ENCODE measurements around the gene CARNS1. TPM values are rescaled to one million over a fixed set of nuclear protein-coding genes. Genes with fewer than 3 reads are reported as not detected.

CARNS1 gene
- polyA plus RNA-seq, 12 donors = 23.9 to 76.7 (median 53.6) TPM; not detected in 1

DNA sequence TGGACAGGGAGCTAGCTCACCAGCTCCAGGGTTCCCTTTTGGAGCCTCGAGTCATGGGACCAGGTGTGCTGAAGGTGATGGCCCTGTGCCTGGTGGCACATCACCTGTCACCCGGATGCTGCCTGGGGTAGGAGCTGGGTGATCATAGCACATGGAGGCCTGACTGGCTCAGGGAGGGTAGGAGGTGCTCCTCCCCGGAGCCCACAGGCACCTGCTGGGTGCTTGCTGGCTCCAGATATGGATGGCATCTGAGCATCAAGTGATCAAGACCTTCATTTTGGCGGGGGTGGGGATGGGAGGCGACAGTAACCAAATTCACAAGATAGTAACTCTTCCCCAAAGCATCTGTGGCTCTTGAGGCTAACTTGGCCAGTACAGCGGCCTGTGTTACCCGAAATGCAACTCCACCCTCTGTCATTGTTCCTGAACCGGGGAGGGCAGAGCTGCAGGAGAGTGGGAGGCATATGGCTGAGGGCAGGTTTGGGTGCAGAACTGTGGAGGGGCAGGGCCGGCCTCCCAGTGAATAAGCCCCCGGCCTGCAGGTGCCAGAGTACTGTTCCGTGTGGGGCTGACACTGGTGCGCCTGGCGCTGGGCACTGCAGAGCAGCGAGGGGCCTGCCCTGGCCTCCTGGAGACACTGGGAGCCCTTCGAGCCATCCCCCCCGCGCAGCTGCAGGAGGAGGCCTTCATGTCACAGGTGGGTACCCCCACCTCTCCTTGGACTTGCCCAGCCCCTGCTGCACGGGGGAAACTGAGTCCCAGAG, 6.9 kb upstream of the CARNS1 start:
- DNase-seq = no peak

DNA sequence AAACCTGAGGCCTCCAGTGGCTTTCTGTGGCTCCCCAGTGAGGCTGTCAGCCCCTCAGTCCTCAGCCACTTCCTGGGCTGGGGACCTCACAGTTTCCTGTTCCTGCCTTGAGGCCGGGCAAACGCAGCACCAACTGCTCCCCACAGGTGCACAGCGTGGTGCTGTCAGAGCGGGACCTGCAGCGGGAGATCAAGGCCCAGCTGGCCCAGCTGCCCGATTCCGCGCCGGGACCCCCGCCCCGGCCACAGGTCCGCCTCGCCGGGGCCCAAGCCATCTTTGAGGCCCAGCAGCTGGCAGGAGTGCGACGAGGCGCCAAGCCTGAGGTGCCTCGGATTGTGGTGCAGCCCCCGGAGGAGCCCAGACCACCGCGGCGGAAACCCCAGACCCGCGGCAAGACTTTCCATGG, 6.2 kb upstream of the CARNS1 start:
- DNase-seq = no peak

DNA sequence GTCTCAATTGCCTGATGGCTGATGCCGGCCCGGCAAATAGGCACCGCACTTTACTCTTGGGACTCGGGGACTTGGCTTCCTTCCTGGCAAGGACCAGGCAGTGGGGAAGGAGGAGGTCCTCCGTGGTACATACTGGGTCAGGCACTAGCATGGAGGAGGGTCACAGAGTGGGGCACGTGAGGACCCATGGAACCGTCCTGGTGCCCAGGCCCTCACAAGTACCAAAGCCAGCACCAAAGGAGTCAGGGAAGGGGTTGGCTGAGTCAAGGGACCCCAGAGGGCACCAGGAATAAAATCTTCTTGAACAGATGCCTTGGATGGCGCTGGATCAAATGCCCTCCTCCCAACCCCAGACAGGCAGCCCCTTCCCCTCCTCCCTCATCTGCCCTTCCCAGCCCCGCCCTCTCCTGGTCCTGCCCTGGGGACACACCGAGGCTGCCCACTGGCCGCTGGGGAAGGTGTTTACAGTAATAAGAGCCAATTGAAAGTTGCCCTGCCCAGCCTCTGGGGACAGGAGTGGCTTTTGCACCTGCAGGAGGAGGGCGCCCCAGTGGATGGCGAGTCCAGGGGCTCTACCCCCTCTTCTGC, 5.6 kb upstream of the CARNS1 start:
- no peak for DNase-seq

DNA sequence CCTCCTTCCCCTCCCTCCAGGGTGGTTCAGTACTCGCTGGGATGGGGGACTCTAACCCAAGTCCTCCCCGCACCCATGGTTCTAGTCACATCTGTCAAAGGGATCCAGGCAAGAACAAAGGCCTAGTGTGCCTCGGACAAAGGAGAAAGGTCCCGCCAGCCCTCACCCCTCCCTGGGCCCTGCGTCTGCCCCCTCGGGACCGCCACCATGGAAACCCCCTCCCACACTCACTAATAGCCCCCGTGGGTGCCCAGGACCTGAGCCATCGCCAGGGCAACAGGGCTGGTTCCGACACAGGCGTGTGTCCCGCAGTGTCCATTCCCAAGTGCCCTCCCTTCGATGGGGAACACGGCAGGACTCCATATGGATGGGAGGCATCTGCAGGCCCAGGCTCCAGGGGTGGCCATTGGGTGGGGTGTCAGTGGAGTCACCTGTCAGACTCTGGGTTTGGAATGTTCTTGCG, 5.1 kb upstream of the CARNS1 start:
- no peak for DNase-seq

DNA sequence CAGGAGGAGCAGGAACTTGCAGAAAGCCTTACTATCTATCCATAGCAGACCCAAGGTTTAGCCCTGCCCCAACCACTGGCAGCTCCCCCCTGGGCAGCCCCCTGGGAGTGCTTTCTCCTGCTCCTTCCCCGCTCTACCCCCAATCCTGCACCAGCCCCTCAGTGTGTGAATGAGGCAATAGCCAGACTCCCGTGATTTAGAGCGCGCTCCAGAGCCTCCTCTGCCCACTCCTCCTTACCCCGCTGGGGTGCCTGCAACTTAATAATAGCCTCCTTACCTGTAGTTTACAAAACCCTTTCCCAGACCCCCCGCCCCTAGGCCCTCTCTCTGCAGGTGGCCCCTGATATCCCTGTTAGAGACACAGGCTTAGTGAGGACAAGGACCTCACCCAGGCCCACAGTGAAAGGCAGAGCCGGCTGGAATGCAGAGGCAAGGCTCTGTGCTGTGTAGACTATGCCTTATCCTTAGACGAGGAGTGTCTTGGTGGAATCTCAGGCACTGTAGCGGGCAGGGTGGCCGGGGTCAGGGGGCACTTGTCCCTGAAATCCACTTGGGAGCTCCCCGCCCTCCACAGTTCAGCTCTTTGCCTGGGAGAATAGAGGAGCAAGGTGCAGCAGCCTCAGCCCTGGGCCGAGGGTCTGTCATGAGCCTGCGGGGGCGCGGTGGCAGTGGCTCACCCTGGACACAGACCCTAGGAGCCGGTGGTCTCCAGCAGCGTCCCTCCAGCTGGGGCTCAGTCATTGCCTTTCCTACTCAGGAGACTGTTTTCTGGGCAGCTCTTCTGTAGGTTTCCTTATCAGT, 4.3 kb upstream of the CARNS1 start:
- DNase-seq = no peak

DNA sequence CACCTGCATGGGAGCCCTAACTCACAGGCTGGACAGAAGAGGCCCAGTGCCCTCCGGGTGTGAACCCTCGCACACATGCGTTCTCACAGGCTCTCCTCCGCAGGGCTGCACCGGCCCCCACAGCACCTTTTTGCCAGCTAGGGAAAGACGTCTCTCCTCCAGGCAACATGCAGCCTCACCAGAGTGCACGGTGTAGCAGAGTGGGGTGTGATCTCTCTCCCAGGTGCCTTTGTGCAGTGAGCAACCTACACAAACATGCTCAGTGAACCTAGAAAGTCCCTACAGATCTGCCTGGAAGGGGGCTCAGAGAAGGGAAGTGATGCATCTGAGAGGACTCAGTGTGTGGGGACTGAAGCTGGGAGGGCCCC, 3.7 kb upstream of the CARNS1 start:
- no peak for DNase-seq

DNA sequence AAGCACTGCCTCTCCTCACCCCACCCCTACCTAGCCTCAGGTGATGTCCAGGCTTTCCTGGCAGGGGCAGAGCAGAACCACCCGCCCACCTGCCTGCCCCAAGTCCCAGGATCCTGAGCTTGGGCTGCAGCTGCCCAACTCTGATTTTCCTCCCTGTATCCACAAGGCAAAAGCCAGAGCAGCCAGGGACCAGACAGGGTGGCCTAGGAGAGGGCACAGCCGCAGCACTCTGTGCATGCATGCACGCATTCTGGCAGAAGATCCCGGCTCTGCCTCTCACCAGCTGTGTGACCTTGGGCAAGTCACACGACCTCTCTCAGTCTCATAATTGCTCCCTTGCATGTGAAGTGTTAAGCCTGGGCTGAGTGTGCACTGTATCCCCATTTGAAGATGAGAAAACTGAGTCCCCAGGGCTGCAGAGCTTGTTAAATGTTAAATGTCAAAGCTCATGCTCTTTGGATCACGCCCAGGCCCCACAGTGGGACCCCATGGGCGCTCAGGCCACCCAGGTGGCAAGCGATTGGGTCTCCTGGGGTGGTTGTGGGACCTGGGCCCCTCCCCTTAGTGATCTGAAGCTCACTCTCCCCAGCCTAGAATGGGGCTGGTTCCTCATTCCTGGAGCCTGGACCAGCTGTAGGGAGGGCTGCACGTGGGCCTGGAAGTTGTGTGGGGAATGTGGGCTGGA, 2.8 kb upstream of the CARNS1 start:
- no peak for DNase-seq

DNA sequence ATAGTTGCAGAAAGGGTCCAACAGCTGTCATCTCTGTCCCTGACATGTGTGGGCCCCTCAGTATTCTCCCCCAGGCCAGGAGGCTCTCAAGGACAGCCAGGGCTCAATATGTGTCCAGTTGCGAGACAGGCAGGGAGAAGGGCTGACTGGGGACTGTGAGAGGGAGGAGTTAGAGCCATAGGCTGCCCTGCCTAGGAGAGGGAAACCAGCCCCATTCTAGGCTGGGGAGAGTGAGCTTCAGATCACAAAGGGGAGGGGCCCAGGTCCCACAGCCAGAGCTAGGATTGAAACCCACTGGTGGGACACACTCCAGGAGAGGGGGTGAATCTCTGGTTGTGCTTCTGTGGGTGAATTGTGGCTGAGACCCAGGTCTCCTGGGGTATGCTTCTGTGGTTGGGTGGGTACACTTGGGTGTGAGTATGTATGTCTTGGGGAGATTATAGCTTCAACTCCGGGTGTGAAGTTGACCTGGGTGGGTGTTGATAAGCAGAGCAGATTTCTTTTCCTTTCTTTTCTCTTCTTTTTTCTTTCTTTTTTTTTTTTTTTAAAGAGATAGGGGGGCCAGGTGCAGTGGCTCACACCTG, 2.1 kb upstream of the CARNS1 start:
- DNase-seq = no peak

DNA sequence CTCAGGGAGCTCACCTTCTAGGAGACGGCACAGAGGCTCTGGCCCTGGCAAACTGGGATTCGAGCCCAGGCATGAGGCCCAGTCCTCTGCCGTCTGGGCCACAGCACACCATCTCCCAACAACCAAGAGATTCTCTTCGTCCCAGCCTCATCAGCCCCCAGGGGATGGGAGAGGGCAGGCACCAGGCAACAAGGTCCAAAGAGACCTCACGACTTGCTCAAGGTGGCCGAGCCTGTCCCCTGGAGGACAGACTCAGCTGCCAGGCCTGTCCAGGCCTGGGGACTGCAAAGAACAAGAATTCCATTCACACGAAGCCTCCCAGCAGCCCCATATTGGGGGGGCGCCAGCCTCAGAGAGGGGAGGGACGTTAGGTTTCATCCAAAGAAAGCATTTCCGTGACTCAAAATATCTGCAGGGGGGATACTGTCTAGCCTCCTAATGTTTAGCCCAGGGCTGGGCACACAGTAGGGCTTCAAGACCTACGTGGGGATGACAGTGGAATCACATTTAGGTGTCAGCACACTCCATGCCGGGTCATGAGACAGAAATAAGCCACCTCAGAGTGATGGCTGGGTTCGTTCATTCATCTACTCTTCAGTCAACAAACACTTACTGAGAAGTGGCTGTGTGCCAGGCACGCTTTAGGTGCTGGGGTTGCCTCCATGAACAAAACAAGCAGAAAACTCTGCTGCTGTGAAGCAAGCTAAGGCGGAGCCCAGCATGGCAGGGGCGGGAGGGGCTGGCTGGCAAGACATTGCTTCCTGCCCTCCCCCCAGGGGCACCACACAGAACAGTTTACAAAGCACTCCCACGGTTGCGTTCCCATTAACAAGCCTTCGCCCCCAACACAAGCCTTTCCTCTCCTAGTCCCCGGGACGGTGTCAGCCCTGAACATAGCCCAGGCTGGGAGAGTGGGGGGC, 1.2 kb downstream of the CARNS1 start:
- DNase-seq = no peak

DNA sequence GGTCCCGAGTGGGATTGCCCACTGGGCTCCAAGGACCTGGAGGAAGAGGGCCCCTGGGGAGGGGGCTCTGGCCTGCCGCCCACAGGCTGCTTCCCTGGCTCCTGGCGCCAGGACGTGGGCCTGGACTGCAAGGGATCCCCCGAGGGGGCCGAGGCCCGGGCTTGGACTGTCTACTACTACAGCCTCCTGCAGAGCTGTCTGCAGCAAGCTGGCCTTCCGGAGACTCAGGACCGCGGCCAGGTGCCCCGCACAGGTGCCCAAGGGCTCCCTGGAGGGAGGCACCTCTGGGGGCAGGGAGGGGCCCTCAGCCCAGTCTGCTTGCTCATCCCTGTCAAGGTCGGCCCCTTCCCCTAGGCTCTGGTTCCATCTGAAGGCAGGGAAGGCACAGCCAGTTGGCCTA, 1.9 kb downstream of the CARNS1 start:
- no peak for DNase-seq

DNA sequence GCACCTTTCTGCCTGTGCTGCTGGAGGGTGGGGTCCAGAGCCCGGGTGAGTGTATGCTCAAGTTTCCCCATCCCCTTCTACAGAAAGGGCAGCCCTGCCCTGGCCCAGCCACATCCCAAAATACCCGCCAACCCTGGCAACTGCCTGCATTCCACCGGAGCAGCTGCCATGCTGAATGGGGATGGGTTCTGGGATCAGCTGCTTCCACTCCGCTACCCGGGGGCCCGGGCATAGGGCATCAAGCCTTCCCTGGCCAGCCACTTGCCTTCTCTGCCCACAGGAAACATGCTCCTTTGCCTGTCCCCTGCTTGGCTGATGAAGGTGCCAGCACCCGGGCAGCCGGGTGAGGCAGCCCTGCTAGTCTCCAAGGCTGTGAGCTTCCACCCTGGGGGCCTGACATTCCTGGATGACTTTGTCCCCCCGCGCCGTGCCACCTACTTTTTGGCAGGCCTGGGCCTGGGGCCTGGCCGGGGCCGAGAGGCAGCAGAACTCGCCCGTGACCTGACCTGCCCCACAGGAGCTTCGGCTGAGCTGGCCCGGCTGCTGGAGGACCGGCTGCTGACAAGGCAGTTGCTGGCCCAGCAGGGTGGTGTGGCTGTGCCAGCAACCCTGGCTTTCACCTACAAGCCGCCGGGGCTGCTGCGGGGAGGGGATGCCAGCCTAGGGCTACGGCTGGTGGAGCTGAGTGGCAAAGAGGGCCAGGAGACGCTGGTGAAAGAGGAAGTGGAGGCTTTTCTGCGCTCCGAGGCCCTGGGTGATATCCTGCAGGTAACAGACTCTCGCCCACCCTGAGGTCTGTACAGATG, 3.2 kb downstream of the CARNS1 start:
- DNase-seq = peak; percentile 49

DNA sequence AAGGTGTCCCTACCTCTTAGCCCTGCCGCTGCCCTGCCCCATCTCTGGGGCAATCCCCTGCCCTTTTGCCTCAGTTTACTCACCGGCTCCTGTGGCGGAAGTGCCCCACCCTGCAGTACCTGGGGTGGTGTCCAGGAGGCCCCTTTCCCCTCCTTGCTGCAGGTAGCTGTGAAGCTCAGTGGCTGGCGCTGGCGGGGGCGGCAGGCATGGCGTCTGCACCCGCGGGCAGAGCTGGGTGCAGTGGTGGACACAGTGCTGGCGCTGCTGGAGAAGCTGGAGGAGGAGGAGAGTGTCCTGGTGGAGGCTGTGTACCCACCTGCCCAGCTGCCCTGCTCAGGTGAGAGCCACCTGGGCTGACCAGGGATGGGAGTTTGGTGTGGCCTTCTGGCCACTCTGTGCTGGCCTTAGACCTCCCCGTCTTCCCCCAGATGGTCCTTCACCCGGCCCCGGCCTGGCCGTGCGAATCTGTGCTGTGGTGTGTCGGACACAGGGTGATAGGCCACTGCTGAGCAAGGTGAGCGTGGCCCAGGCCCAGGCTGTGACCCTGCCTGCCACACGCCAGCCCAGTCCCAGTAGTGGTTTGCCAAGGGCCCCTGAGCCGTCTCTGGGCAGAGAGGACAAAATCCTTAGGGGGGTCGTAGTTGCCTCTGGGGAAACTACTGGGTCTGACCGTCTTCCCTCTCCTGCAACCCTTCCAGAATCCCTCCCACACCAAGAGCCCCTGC, 4.0 kb downstream of the CARNS1 start:
- no peak for DNase-seq

DNA sequence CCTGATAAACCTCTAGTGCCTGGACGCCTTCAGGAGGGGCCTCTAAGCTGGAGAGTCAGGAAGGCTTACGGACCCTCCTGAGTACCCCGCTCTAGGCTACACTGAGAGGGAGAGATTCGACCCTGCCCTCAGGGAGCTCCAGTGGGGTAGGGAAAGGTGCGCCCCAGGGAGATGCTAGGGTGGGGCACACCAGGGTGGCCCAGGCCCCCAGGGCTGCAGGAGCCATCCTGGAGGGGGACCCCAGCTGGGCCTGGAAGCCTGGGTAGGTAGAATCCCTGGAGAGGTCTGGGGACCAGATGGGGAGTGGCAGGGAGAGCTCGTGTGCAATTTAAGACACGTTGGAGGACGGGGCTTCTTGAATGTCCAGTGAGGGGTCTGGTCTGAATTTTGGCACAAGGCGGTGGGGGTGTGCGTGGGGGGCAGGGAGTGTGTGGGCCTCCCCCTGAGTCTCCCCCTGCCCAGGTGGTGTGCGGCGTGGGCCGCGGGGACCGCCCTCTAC, 4.7 kb downstream of the CARNS1 start:
- no peak for DNase-seq

DNA sequence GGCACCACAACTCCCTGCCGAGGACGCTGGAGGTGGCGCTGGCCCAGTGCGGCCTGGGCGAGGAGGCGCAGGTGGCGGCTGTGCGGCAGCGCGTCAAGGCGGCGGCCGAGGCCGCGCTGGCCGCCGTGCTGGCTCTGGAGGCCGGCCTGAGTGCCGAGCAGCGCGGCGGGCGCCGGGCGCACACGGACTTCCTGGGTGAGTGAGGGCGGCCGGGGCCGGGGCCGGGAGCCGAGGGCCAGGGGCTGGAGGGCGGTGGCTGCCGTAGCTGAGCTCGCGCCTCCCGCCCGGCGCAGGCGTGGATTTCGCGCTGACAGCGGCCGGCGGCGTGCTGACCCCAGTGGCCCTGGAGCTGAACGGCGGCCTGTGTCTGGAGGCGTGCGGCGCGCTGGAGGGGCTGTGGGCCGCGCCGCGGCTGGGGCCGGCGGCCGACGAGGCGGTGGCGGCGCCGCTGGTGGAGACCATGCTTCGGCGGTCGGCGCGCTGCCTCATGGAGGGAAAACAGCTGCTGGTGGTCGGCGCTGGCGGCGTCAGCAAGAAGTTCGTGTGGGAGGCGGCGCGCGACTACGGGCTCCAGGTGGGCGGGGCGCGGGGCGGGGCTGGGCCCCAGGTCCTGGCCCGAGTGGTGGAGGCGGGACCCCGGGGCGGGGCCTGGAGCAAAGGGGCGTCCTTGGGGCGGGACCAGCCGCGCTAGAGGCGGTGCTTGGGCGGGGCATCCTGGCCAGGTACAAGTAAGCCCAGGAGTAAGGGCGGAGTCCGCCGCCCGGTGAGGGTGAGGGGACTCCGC, 5.4 kb downstream of the CARNS1 start:
- DNase-seq = peak; percentile 90

DNA sequence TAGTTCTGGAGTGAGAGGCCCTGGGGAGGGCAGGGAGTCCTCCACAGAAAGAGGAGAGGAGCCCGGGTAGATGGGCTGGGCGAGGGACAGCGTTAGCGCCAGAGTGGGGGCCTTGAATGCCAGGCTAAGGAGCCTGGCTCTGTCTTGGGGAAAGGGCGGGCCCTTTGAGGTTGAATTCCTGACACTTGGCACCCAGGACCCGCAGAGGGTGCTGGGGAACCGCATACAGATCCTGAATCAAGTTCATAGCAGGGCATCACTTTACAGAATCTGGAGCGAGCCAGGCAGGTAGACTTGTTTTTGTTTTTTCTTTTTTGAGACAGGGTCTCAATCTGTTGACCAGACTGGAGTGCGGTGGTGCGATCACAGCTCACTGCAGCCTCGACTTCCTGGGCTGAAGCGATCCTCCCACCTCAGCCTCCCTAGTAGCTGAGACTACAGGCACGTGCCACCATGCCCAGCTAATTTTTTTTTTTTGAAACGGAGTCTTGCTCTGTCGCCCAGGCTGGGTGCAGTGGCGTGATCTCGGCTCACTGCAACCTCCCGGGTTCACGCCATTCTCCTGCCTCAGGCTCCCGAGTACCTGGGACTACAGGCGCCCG, 6.1 kb downstream of the CARNS1 start:
- DNase-seq = no peak

DNA sequence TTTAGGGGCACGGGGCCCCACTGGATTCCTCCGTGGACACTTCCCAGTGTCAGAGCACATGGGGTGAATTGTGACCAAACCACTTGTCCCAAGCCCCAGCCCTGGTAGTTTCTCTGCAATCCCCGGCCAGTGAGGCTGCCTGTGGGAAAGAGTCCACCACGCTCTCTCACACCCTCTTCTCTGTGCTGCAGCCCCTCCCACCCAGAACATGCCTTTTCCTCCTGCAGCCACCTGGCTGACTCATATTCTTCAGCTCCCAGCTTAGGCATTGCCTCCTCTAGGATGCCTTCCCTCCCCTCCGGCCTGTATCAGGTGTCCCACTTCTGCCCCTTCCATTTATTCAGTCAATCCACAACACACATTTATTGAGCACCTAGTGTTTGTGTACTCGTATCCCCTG, 7.4 kb downstream of the CARNS1 start:
- DNase-seq = no peak

DNA sequence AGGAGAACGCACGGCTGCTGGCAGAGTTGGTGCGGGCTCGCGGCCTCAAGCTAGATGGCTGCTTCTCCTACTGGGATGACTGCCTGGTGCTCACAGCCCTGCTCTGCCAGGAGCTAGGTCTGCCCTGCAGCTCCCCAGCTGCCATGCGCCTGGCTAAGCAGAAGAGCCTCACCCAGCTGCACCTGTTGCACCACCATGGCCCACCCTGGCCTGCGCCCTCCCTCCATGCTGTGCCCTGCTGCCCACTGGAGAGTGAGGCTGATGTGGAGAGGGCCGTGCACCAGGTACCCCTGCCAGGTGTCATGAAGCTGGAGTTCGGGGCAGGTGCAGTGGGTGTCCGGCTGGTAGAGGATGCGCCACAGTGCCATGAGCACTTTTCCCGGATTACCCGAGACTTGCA, 8.0 kb downstream of the CARNS1 start:
- DNase-seq = no peak
